HepG2 (cell line): ENCODE measurements around the gene C2orf49. TPM values are rescaled to one million over a fixed set of nuclear protein-coding genes. Genes with fewer than 3 reads are reported as not detected.

ENCODE experiments used
- ATAD3A ChIP-seq: sonication (generic); formaldehyde crosslinking; IDR thresholded peaks from 2 replicates; pipeline ENCODE4 v1.4.0; 2020; ENCODE audit warnings: missing genetic modification reagents
- BCL6 ChIP-seq: IDR thresholded peaks from 2 replicates; pipeline ENCODE4 v1.6.1; 2016; ENCODE audit warnings: missing genetic modification reagents, missing compliant biosample characterization
- CCDC6 ChIP-seq: sonication (generic); formaldehyde crosslinking; IDR thresholded peaks from 2 replicates; pipeline ENCODE4 v1.8.1; 2022; ENCODE audit warnings: mild to moderate bottlenecking, missing genetic modification reagents, moderate library complexity
- GTF3A ChIP-seq: sonication (generic); formaldehyde crosslinking; conservative IDR thresholded peaks from 2 replicates; pipeline ENCODE4 v1.4.0; 2020; ENCODE audit warnings: mild to moderate bottlenecking, missing genetic modification reagents
- MTF1 ChIP-seq: sonication (generic); formaldehyde crosslinking; IDR thresholded peaks from 2 replicates; pipeline ENCODE4 v1.5.0; 2020; ENCODE audit warnings: missing genetic modification reagents
- POLR2A ChIP-seq, 2 experiments: IDR thresholded peaks; 2 replicates each; pipeline ENCODE4 v1.6.1; 2011; ENCODE audit warnings: low read depth in 2 of 2, low read length in 2 of 2, mild to moderate bottlenecking in 1 of 2, moderate library complexity in 1 of 2; ENCODE audit not compliant: insufficient read depth in 1 of 2
- REXO4 ChIP-seq: sonication (generic); formaldehyde crosslinking; IDR thresholded peaks from 2 replicates; pipeline ENCODE4 v1.8.0; 2022; ENCODE audit warnings: missing genetic modification reagents, mild to moderate bottlenecking, borderline replicate concordance
- SIN3B ChIP-seq: fragments of 150-350 bp; IDR thresholded peaks from 2 replicates; pipeline ENCODE4 v1.6.1; 2014; ENCODE audit warnings: low read length
- ZIK1 ChIP-seq: sonication (generic); formaldehyde crosslinking; IDR thresholded peaks from 2 replicates; pipeline ENCODE4 v1.5.0; 2020; ENCODE audit warnings: mild to moderate bottlenecking, low read depth, missing genetic modification reagents, borderline replicate concordance
- ZNF256 ChIP-seq: sonication (generic); formaldehyde crosslinking; conservative IDR thresholded peaks from 2 replicates; pipeline ENCODE4 v1.4.0; 2020; ENCODE audit warnings: missing genetic modification reagents
- ZNF713 ChIP-seq: sonication (generic); formaldehyde crosslinking; IDR thresholded peaks from 2 replicates; pipeline ENCODE4 v1.4.0; 2020; ENCODE audit warnings: mild to moderate bottlenecking, missing genetic modification reagents
- ZNF737 ChIP-seq: sonication (generic); formaldehyde crosslinking; IDR thresholded peaks from 2 replicates; pipeline ENCODE4 v1.5.0; 2020; ENCODE audit warnings: missing genetic modification reagents, mild to moderate bottlenecking, borderline replicate concordance
- polyA plus RNA-seq, 8 experiments: library from polyadenylated mRNA; depleted of rRNA in 3 of 8; stranded (reverse) in 7 of 8; unstranded in 1 of 8; fragments of >200 nt; fragmentation: Illumina TruSeq in 4 of 8; extraction: Trizol in 4 of 8; gene quantifications; 2 replicates each; pipeline versions ENCODE4 v1.2.1 to v1.2.3, GENCODE V29; 2011 to 2016; ENCODE audit warnings: low read depth in 4 of 8, missing spikeins in 1 of 8, mixed read lengths in 1 of 8; ENCODE audit not compliant: insufficient read depth in 1 of 8
- total RNA-seq, 5 experiments: library from RNA; depleted of rRNA; stranded (reverse); fragments of >200 nt; fragmentation: Illumina TruSeq; extraction: Trizol; gene quantifications; 2 replicates each; pipeline ENCODE4 v1.2.3, GENCODE V29; 2016; ENCODE audit warnings: low read depth in 1 of 5
- TF ChIP-seq, protein P1 (sequence below): sonication (generic); formaldehyde crosslinking; IDR thresholded peaks from 2 replicates; pipeline ENCODE4 v1.4.0; 2020; ENCODE audit warnings: missing genetic modification reagents
- TF ChIP-seq, protein P2 (sequence below): IDR thresholded peaks from 2 replicates; pipeline ENCODE4 v1.6.1; 2016; ENCODE audit warnings: control low read depth
- TF ChIP-seq, protein P3 (sequence below): sonication (generic); formaldehyde crosslinking; IDR thresholded peaks from 2 replicates; pipeline ENCODE4 v1.8.1; 2023; ENCODE audit warnings: mild to moderate bottlenecking, moderate library complexity, missing genetic modification reagents
- TF ChIP-seq, protein P4 (sequence below): sonication (generic); formaldehyde crosslinking; IDR thresholded peaks from 2 replicates; pipeline ENCODE4 v1.9.0; 2021; ENCODE audit warnings: missing genetic modification reagents, mild to moderate bottlenecking, borderline replicate concordance
- TF ChIP-seq, protein P5 (sequence below): sonication (generic); formaldehyde crosslinking; IDR thresholded peaks from 2 replicates; pipeline ENCODE4 v1.5.0; 2020; ENCODE audit warnings: mild to moderate bottlenecking, missing genetic modification reagents, borderline replicate concordance
- TF ChIP-seq, protein P6 (sequence below): sonication (generic); formaldehyde crosslinking; IDR thresholded peaks from 2 replicates; pipeline ENCODE4 v1.5.0; 2020; ENCODE audit warnings: mild to moderate bottlenecking, missing genetic modification reagents

The C2orf49 gene
- total and polyA plus RNA-seq, 2 of the 13 experiments (the other 11 are each of a cell fraction or from before 2014, with no cell fraction given): 24.7 to 28.8 TPM

DNA sequence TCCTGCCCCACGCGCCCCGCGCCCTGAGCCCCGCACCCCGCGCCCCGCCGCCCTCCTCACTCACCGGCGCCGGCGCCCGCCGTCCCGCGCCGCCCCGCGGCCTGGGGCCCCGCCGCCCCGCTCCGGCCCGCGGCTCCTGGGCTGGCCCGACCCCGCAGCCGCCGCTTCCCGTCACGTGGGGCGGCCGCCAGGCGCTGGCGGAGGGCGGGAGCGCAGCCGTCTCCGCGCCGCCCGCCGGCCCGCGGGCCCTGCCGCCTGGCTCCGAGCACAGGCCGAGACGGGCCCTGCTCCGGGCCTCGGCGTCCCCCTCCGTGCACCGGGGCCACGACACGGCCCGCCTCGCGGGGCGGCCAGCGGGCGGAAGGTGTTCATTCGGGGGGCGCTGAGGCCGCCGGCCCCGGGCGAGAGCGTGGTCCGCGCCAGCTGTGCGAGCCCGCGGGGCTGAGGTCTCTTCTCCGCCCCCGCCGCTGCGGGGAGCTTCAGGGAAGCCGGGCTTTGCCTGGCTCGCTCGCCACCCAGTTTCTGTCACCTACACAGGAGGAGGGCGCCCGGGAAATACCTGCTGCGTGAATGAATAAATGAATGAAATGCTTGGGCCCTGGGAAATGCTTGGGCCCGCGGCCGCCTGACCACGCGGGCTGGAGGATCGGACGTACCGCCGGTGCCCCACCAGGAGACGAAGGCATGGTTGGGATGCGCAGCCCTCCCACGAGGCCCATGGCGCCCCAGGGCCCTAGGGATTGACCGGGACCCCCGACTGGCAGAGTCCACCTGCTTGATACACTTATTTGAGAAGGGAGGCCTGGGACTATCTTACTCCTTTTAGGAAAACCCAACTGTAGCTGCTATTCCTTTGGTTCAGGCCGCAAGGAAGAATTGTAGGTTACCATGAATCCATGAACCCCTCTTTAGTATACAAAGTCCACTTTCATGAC, 7.5 kb upstream of the C2orf49 start, which contains the start of gene TGFBRAP1 (continued):
- TF ChIP-seq, protein P1, sequence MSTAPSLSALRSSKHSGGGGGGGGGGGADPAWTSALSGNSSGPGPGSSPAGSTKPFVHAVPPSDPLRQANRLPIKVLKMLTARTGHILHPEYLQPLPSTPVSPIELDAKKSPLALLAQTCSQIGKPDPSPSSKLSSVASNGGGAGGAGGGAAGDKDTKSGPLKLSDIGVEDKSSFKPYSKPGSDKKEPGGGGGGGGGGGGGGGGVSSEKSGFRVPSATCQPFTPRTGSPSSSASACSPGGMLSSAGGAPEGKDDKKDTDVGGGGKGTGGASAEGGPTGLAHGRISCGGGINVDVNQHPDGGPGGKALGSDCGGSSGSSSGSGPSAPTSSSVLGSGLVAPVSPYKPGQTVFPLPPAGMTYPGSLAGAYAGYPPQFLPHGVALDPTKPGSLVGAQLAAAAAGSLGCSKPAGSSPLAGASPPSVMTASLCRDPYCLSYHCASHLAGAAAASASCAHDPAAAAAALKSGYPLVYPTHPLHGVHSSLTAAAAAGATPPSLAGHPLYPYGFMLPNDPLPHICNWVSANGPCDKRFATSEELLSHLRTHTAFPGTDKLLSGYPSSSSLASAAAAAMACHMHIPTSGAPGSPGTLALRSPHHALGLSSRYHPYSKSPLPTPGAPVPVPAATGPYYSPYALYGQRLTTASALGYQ: peak; percentile 23; the same call in 1 of the 2 replicates
- TF ChIP-seq GTF3A (CRISPR knock-in tag): 0 out of 2 replicates have a peak, but pooled peaks have one; percentile 24
- TF ChIP-seq ZNF256 (CRISPR knock-in tag): peak; percentile 53; the same call in 1 of the 2 replicates
- no peak for TF ChIP-seq ATAD3A (CRISPR knock-in tag)
- TF ChIP-seq ZIK1 (CRISPR knock-in tag): no peak
- TF ChIP-seq SIN3B: no peak
- TF ChIP-seq, protein P2, sequence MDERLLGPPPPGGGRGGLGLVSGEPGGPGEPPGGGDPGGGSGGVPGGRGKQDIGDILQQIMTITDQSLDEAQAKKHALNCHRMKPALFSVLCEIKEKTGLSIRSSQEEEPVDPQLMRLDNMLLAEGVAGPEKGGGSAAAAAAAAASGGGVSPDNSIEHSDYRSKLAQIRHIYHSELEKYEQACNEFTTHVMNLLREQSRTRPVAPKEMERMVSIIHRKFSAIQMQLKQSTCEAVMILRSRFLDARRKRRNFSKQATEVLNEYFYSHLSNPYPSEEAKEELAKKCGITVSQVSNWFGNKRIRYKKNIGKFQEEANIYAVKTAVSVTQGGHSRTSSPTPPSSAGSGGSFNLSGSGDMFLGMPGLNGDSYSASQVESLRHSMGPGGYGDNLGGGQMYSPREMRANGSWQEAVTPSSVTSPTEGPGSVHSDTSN (CRISPR knock-in tag): no peak
- TF ChIP-seq CCDC6 (CRISPR knock-in tag): peak; percentile 73; the same call in 1 of the 2 replicates
- TF ChIP-seq, protein P3, sequence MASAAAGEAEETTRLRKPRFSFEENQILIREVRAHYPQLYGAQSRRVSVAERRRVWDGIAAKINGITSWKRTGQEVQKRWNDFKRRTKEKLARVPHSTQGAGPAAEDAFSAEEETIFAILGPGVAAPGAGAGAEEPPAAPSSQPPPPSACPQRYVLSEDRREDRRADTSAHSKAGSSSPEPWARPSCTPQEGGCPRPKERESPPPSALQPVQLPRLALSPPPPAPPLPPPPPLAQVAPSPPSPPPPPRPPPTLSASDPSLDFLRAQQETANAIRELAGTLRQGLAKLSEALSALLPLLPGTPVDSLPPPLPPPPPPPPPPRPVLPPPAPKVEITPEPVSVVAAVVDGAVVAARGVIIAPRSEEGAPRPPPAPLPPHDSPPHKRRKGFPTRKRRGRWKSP (CRISPR knock-in tag): peak; percentile 69; the same call in 1 of the 2 replicates
- TF ChIP-seq BCL6 (CRISPR knock-in tag): 0 out of 2 replicates have a peak, but pooled peaks have one; percentile 28
- TF ChIP-seq, protein P4, sequence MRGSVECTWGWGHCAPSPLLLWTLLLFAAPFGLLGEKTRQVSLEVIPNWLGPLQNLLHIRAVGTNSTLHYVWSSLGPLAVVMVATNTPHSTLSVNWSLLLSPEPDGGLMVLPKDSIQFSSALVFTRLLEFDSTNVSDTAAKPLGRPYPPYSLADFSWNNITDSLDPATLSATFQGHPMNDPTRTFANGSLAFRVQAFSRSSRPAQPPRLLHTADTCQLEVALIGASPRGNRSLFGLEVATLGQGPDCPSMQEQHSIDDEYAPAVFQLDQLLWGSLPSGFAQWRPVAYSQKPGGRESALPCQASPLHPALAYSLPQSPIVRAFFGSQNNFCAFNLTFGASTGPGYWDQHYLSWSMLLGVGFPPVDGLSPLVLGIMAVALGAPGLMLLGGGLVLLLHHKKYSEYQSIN: no peak
- 0 out of 2 replicates have a peak, but pooled peaks have one; percentile 49 for TF ChIP-seq ZNF737 (CRISPR knock-in tag)
- TF ChIP-seq POLR2A (IDR thresholded peaks at IDR 0.05; ENCODE audit: insufficient read depth in 1 of 2, low read depth in 2 of 2, low read length in 2 of 2): peak; percentile 68 to 71; a peak in 3 of 4 replicates
- 0 out of 2 replicates have a peak, but pooled peaks have one; percentile 77 for TF ChIP-seq REXO4 (CRISPR knock-in tag)
- TF ChIP-seq, protein P5, sequence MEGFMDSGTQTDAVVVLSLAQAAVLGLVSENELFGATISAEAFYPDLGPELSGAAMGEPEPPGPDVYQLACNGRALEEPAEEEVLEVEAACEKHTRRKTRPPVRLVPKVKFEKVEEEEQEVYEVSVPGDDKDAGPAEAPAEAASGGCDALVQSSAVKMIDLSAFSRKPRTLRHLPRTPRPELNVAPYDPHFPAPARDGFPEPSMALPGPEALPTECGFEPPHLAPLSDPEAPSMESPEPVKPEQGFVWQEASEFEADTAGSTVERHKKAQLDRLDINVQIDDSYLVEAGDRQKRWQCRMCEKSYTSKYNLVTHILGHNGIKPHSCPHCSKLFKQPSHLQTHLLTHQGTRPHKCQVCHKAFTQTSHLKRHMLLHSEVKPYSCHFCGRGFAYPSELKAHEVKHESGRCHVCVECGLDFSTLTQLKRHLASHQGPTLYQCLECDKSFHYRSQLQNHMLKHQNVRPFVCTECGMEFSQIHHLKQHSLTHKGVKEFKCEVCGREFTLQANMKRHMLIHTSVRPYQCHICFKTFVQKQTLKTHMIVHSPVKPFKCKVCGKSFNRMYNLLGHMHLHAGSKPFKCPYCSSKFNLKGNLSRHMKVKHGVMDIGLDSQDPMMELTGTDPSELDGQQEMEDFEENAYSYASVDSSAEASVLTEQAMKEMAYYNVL (CRISPR knock-in tag): no peak; the same call in 1 of the 2 replicates
- TF ChIP-seq, protein P6, sequence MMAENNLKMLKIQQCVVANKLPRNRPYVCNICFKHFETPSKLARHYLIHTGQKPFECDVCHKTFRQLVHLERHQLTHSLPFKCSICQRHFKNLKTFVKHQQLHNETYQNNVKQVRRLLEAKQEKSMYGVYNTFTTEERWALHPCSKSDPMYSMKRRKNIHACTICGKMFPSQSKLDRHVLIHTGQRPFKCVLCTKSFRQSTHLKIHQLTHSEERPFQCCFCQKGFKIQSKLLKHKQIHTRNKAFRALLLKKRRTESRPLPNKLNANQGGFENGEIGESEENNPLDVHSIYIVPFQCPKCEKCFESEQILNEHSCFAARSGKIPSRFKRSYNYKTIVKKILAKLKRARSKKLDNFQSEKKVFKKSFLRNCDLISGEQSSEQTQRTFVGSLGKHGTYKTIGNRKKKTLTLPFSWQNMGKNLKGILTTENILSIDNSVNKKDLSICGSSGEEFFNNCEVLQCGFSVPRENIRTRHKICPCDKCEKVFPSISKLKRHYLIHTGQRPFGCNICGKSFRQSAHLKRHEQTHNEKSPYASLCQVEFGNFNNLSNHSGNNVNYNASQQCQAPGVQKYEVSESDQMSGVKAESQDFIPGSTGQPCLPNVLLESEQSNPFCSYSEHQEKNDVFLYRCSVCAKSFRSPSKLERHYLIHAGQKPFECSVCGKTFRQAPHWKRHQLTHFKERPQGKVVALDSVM (CRISPR knock-in tag): no peak
- peak; percentile 67; the same call in 1 of the 2 replicates for TF ChIP-seq MTF1 (CRISPR knock-in tag)
- 0 out of 2 replicates have a peak, but pooled peaks have one; percentile 35 for TF ChIP-seq ZNF713 (CRISPR knock-in tag)
